Stimulated activated CD4-positive, alpha-beta T cell treated with anti-CD3 and anti-CD28 coated beads, TNF-alpha, amount 100 ng/mL, for 48 hours (primary cell): ENCODE measurements around the gene CGB7.

Source experiments
- DNase-seq, 3 donors: peaks; one replicate each; pipeline ENCODE4 v3.0.0-alpha.2; 2020; ENCODE audit warnings: low read depth in 3 of 3

Gene CGB7

DNA sequence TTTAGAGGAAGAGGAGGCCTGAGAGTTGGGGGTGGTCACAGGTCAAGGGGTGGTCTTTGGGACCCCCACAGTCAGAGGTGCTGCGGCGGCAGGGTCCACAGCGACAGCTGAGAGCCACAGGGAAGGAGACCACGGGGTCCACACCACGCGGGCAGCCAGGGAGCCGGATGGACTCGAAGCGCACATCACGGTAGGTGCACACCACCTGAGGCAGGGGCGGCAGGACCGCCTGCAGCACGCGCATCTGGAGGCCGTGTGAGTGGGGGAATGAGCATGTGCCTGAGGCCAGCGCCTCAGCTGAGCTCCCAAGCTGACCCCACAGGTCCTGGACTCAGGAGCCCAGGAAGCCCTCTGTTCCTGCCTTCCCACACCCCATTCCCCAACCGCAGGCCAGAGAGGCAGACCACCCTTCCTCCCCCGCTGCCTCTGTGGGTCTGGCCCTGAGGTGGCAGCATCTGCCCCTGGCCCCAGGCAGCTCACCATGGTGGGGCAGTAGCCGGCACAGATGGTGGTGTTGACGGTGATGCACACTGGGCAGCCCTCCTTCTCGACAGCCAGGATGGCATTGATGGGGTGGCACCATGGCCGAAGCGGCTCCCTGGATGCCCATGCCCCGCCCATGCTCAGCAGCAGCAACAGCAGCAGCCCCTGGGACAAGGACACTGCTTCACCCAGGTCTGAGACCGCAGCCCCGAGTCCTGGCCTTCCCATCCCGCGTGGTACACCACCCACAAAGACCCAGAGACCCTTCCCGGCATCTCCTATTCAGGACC, 41.3 kb downstream of the CGB7 start:
- no peak for DNase-seq

- DNase-seq, result no peak
Observed at GRCh38 chr19:49014870-49015255, 42.7 kb downstream of the CGB7 start.

GRCh38 chr19:49014123-49014869, 43.3 kb downstream of the CGB7 start:
- no peak for DNase-seq

DNA sequence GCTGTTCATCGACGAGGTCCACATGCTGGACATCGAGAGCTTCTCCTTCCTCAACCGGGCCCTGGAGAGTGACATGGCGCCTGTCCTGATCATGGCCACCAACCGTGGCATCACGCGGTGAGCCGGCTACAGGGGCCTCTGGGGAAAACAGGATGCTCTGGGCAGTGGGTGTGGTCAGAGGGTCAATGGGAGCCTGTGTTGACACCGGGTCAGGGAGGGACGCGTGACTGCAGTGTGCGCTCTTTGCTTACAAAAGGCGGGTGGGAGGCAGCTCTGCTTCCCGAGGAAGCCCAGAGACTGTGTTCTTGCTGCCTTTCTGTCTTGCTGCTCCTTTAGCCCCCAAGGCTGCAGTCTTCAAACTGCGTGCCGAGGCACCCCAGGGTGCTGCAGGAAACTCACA, 46.4 kb downstream of the CGB7 start:
- DNase-seq, result no peak

- DNase-seq, result no peak
Observed at GRCh38 chr19:49010453-49010852, 47.1 kb downstream of the CGB7 start.

DNA sequence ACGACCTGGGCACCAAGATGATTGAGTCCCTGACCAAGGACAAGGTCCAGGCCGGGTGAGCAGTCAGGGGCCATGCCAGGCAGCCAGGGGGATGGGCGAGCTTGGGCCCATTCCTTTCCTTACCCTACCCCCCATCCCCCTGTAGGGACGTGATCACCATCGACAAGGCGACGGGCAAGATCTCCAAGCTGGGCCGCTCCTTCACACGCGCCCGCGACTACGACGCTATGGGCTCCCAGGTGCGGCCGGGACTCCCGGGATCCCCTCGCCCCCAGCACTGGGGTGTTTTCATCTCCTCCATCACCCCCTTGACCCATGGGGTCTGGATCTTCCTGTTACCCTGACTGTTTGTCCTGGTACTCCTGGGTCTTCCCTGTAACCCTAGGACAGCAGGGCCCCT, 47.7 kb downstream of the CGB7 start:
- DNase-seq, result no peak

GRCh38 chr19:49006905-49007304, 50.6 kb downstream of the CGB7 start:
- DNase-seq, result no peak

- DNase-seq, result no peak
Observed at GRCh38 chr19:49004964-49005614, 52.5 kb downstream of the CGB7 start.
